ENCODE data around the gene TH.

- peak; percentile 23; the same call in 1 of the 3 replicates for TF ChIP-seq CTCF (IDR thresholded peaks at IDR 0.05)
- no peak for TF ChIP-seq POLR2A (IDR thresholded peaks at IDR 0.05; ENCODE audit: low read length)
- TF ChIP-seq USF2 (IDR thresholded peaks at IDR 0.05): no peak
- no peak for TF ChIP-seq ZNF302 (CRISPR knock-in tag; IDR thresholded peaks at IDR 0.05)
- no peak for TF ChIP-seq EP300 (IDR thresholded peaks at IDR 0.05)
- no peak for TF ChIP-seq HMGXB4 (CRISPR knock-in tag; IDR thresholded peaks at IDR 0.05; ENCODE audit: borderline replicate concordance)
- TF ChIP-seq RAD21 (conservative IDR thresholded peaks at IDR 0.05 in 1 of 2, IDR thresholded peaks at IDR 0.05 in 1 of 2): peak; percentile 36 to 38; a peak in 3 of 5 replicates
- TF ChIP-seq CEBPB (IDR thresholded peaks at IDR 0.05): no peak
- no peak for TF ChIP-seq TP53 (CRISPR knock-in tag; IDR thresholded peaks at IDR 0.05)
These were observed 27.6 kb downstream of the TH start for GRCh38 chr11:2143799-2144543.

All from A549 (cell line).